Measurements from ENCODE around the gene HS3ST1.

GRCh38 chr4:11428231-11428898 lies at the start of gene HS3ST1:
- TF ChIP-seq PATZ1 (CRISPR knock-in tag; IDR thresholded peaks at IDR 0.05; ENCODE audit: borderline replicate concordance): no peak
- TF ChIP-seq CREB5 (CRISPR knock-in tag; IDR thresholded peaks at IDR 0.05; ENCODE audit: low read depth): no peak
- TF ChIP-seq ZNF70 (CRISPR knock-in tag; IDR thresholded peaks at IDR 0.05): no peak
- no peak for TF ChIP-seq RARB (CRISPR knock-in tag; IDR thresholded peaks at IDR 0.05)
- TF ChIP-seq OSR1 (CRISPR knock-in tag; IDR thresholded peaks at IDR 0.05): no peak

All from SK-N-SH treated with all-trans-retinoic acid at 6 μM for 48 hours (cell line).